Epithelial cell of esophagus (primary cell): ENCODE measurements around the gene TRHDE.

Source experiments
- DNase-seq: peaks from one replicate; pipeline ENCODE4 v3.0.0; 2010; ENCODE audit warnings: low read depth
- H3K4me3 ChIP-seq: 2 replicates; pipeline ENCODE4 v1.5.1; 2011; ENCODE audit warnings: mild to moderate bottlenecking, low read length, control low read depth
- TF ChIP-seq, protein P1 (sequence below): IDR thresholded peaks from 2 replicates; pipeline ENCODE4 v1.5.1; 2011; ENCODE audit warnings: low read depth, mild to moderate bottlenecking, low read length, control low read depth, inconsistent platforms; ENCODE audit not compliant: insufficient read depth; ENCODE audit errors: missing control alignments

The TRHDE gene

DNA sequence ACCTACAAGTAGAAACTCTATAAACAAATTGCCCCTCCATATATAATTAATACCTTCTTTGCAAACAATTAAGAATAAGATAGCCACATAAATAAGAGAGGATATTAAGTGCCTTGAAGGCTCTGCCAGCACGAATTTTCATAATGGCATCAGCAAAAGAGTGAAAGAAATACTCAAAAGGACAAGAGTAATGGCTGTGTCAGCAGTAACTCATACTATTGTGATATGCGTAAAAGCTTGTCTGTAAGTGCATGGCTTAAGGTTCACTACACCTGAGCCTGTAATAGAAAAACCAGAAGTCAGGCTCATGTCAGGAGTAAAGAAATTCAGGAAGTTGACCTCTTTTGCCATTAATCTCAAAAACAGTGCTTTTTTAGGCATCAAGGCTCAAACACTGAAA lies 204.1 kb downstream of the TRHDE start:
- no peak for DNase-seq
- TF ChIP-seq, protein P1, sequence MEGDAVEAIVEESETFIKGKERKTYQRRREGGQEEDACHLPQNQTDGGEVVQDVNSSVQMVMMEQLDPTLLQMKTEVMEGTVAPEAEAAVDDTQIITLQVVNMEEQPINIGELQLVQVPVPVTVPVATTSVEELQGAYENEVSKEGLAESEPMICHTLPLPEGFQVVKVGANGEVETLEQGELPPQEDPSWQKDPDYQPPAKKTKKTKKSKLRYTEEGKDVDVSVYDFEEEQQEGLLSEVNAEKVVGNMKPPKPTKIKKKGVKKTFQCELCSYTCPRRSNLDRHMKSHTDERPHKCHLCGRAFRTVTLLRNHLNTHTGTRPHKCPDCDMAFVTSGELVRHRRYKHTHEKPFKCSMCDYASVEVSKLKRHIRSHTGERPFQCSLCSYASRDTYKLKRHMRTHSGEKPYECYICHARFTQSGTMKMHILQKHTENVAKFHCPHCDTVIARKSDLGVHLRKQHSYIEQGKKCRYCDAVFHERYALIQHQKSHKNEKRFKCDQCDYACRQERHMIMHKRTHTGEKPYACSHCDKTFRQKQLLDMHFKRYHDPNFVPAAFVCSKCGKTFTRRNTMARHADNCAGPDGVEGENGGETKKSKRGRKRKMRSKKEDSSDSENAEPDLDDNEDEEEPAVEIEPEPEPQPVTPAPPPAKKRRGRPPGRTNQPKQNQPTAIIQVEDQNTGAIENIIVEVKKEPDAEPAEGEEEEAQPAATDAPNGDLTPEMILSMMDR = no peak

DNA sequence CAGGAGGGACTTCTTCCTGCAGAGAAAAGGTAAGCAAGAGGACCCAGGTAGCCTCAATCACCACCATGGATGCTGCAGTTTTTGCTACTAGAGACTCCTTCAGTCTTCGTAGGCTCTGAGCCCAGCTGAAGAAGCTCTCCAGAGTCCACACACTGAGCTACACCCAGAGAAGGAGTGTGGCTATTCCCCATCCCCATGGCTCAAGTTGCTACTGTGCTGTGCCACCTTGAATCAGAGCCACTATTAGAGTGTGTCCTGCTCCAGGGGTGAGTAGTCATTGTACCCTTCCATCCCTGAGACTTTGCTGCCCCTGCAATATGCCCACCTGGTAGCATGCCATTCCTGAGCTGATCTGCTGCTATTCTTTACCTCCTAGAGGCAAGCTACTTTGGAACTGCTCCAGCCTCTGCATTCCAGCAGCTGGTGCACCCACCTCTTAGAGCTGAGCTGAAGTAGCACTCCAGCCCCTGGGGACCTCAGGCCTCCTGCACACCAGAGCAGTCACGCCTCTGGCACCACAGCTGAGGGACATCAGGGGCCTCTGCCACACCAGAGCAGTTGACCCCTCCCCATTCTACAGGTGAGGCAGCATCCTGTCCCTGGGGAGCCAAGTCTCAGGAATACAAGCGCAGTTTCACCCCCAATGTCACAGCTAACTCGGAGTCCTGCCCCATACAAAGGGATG lies 213.0 kb downstream of the TRHDE start:
- TF ChIP-seq, protein P1 = no peak
- no peak overlapping the region for H3K4me3 ChIP-seq
- DNase-seq = no peak

More for the DNA sequence above, 204.1 kb downstream of the TRHDE start:
- H3K4me3 ChIP-seq = no peak overlapping the region

DNA sequence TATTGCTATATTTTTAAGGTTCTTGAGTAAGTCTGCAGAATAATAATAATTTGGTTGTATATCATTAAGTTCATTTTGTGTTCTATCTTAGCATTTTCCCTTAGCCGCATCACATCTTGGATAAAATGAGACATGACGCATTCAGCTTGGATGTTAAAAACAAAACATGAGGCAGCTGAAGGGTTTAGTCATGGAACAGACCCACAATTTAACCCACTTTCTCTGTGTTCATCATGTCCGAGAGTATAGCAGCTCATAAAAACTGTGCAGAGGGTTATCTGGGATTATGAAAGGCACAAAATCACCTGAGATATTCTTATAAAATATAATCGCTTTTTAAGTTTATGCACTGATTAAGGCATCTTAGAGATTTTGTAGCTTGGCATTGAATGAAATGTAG lies 219.3 kb downstream of the TRHDE start:
- H3K4me3 ChIP-seq = no peak overlapping the region
- DNase-seq = no peak
- TF ChIP-seq, protein P1 = no peak

DNA sequence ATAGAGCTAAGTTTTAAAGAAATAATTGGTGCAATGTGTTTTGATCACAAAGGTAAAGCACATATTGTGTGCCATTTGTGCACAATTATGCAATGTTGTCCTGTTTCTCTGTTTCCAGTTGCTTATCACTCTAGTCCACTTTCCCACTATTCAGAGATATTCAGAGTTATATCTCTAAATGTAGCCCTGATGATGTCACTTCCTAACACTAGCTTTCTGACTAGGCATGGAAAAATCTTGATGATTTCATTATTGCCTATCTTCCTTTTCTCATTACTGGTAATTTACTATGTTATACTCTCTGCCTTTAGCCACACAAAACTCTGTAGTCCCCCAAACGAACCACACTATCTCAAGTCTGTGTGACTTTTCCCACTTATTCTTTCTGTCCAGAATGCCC lies 221.2 kb downstream of the TRHDE start:
- DNase-seq = no peak
- no peak overlapping the region for H3K4me3 ChIP-seq
- TF ChIP-seq, protein P1 = no peak

DNA sequence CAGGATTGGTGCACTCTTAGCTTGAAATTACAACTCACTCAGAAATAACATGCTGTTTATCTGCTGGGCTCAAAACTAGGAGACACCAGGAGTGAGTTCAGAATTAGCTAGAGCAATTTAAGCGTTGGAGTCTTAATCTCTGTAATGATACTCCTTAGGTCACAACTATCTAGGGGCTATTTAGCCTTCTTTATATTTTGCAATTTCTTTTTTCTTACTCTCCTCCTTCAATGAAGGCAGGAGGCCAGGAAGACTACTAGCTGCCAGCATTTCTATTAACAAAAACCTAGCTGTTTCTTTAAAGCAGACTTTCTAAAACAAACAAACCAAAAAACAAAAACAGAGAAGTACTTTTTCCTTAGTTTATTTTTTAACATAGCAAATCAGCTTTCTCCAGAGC lies 226.2 kb downstream of the TRHDE start:
- DNase-seq = no peak
- TF ChIP-seq, protein P1 = no peak
- no peak overlapping the region for H3K4me3 ChIP-seq

DNA sequence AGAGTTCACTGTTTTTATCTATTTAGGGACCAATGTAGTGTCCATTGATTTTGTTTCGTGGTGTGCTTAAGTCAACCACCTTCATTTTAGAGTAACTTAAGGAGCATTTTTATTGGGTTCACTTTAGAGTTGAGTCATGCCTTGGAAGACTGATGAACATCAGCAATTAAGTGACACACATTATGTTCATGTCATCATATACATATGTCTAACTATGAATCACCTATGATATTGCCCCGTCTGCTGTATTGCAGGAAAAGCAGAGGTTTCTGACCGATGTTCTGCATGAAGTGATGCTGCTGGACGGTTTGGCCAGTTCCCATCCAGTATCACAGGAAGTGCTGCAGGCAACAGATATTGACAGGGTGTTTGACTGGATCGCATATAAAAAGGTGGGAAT lies 227.1 kb downstream of the TRHDE start:
- TF ChIP-seq, protein P1 = no peak

DNA sequence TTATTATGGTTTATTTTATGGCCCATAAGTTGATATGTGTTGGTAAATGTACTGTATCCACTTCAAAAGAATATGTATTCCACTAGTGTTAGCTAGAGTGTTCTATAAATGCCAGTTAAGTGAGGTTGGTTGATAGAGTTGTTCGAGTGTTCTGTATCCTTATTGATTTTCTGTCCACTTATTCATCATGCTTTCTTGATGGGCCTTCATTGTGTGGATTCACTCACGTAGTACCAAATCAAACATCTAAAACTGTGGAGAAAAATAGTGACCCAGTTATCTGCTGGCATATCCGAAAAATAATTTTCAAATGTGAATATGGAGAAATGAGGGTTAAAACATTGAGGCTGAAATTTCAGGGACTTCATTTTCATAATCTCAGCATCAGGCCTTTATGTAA lies 230.4 kb downstream of the TRHDE start:
- DNase-seq = no peak
- TF ChIP-seq, protein P1 = no peak
- H3K4me3 ChIP-seq = no peak overlapping the region

More for the DNA sequence above, 227.1 kb downstream of the TRHDE start:
- peak; percentile 7 for DNase-seq
- H3K4me3 ChIP-seq = no peak overlapping the region
